NCI-H510A treated with DMSO at 0.1 percent for 48 hours (cell line): ENCODE data around the gene TMEM116.
"Not testable (repeated sequence)": the region's sequence is repeated elsewhere in the genome, so short reads cannot be mapped to it uniquely, and the experiment has no call there.

Experiments
- DNase-seq: peaks from one replicate; lab custom pipeline; 2025; lab: John Stamatoyannopoulos, UW

Gene TMEM116

GRCh38 chr12:112009596-112009995 is 3.4 kb downstream of the TMEM116 start:
- DNase-seq, result not testable (repeated sequence)

GRCh38 chr12:112008918-112009317 is 4.0 kb downstream of the TMEM116 start:
- DNase-seq, result no peak

DNA sequence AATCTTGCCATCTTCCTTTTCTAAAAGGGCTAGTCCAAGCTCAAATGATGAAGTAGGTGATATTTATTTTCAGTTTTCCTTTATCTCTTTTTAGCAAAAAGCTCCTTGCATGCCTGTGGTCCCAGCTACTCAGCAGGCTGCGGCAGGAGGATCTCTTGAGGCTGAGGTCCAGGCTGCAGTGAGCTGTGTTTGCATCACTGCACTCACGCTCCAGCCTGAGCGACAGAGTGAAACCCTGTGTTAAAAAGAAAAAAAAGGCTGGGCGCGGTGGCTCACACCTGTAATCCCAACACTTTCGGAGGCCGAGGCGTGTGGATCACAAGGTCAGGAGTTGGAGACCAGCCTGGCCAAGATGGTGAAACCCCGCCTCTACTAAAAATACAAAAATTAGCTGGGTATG is 5.0 kb downstream of the TMEM116 start:
- no peak for DNase-seq

- peak; percentile 36 for DNase-seq
Measured at GRCh38 chr12:112005419-112006395, 7.3 kb downstream of the TMEM116 start.

DNA sequence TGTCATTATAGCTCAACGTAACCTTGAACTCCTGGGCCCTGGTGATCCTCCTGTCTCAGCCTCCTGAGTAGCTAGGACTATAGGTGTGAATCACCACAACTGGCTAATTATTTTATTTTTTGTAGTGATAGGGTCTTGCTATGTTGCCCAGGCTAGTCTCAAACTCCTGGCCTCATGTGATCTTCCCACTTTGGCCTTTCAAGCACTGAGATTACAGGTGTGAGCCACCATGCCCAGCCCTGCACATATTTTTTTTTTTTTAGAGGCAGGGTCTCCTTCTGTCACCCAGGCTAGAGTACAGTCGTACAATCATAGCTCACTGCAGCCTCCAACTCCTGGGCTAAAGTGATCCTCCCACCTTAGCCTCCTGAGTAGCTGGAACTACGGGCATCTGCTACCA is 8.9 kb downstream of the TMEM116 start:
- no peak for DNase-seq

GRCh38 chr12:112001576-112001975 is 11.4 kb downstream of the TMEM116 start:
- no peak for DNase-seq

- DNase-seq, result no peak
Measured at GRCh38 chr12:112000820-112001219, 12.1 kb downstream of the TMEM116 start.

DNA sequence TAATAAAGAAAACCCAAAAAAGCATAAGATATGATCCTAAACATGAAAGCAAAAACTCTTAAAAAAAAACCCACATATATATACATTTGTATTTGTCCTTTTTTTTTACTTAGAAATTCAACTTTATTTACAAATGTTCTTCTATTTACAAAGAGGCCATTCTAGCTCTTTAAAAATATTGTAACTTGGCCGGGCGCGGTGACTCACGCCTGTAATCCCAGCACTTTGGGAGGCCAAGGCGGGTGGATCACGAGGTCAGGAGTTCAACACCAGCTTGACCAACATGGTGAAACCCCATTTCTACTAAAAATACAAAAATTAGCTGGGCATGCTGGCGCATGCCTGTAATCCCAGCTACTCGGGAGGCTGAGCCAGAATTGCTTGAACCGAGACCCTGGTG is 13.8 kb downstream of the TMEM116 start:
- DNase-seq, result not testable (repeated sequence)

DNA sequence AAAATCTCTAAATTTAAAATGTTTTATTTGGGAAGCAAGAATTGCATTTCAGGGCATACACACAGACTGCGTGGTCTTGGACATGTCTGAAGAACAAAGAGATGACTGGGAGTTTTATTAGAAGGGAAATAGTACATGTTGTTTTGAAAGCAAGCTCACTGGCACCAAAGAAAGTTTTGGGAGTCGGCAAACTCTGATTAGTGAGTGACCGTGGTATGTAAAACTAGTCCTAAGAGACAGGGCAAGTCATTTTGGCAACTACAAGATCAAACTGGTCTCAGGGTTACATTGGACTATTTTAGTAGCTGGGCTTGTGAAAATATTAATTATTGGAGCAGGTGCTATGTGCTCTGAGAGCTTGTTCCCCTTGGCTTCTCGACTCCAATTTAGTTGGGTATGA is 14.9 kb downstream of the TMEM116 start:
- DNase-seq, result no peak

DNA sequence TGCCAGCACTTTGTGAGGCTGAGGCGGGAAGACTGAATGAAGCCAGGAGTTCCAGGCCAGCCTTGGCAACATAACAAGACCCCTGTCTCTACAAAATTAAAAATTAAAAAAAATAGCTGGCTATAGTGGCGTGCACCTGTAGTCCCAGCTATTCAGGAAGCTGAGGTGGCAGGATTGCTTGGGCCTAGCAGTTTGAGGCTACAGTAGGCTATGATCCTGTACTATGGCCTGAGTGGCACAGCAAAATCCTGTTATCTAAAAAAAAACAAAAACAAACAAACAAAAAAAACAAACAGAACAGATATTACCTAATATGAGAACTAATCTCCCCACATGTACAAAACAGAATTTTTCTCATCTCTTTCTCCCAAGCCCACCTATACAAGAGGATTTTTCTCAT is 15.7 kb downstream of the TMEM116 start:
- DNase-seq, result no peak

- DNase-seq, result no peak
Measured at GRCh38 chr12:111995782-111996480, 17.0 kb downstream of the TMEM116 start.

DNA sequence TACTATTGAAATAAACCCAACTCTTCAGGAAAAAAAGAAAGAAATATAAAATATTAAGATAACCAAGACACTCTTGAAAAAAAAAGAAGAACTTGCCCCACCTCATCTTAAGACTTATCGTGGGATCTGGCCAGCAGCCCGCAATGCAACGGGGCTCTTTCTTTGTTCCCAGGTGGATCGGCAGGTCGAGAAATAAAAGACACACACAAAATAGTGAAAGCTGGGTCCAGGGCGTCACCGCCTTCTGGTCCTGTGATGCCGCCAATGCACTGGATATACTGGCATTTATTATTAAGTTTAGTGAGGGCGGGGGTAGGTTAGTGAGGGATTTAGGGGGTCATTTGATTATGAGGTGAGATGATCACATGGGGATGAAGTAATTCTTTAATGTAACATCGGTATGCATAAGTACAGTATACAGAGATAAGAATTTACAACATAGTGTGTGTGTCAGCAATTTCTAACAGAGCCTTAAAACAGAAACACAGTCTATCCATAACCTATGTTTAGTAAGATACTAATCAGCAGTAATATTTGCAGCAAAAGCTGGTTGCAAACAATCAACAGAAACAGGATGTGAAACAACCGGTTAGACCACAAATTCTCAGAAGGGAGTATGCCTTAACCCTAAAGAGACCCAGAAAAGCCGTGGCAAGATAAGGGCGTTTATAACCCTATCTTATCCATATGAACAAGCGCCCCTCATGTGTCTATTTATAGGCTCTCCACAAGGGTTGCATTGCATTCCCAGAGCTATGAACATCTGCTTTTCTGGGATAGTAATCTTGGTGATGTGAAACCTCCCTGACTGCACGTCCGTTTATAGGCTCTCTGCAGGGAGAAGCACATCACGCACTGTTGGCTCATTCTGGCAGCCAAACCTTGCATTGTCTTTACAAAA is 18.5 kb downstream of the TMEM116 start:
- DNase-seq, result not testable (repeated sequence)

GRCh38 chr12:111993292-111994150 is 19.4 kb downstream of the TMEM116 start:
- no peak for DNase-seq

DNA sequence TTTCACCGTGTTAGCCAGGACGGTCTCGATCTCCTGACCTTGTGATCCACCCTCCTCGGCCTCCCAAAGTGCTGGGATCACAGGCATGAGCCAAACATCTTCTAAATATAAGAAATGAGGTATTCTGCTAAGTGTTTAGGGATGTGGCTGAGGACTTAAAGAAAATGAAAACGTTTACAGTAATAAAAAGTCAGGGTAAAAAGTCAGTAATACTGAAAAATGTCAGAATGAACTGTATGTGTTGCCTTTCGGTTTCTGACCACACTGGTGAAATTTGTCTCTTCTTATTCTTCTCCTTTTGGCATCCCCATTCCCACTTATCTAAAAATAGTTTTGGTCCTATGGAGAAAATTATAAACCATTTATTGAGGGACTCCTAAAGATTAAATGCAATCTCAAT is 20.5 kb downstream of the TMEM116 start:
- DNase-seq, result no peak

GRCh38 chr12:111991946-111992345 is 21.0 kb downstream of the TMEM116 start:
- no peak for DNase-seq

GRCh38 chr12:111991535-111991934 is 21.4 kb downstream of the TMEM116 start:
- DNase-seq, result no peak

- no peak for DNase-seq
Measured at GRCh38 chr12:111984820-111985219, 28.1 kb downstream of the TMEM116 start.

DNA sequence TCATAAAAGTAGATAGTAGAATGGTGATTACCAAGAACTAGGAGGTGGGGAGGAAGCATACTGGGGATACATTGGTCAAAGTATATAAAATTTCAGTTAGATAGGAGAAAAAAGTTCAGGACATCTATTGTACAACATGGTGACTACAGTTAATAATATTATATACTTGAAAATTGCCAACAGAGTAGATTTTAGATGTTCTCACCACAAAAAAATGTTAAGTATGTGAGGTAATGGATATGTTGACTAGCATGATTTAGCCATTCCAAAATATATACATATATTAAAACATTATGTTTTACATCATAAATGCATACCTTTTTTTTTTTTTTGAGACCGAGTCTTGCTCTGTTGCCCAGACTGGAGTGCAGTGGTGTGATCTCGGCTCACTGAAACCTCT is 31.0 kb downstream of the TMEM116 start:
- DNase-seq, result no peak

DNA sequence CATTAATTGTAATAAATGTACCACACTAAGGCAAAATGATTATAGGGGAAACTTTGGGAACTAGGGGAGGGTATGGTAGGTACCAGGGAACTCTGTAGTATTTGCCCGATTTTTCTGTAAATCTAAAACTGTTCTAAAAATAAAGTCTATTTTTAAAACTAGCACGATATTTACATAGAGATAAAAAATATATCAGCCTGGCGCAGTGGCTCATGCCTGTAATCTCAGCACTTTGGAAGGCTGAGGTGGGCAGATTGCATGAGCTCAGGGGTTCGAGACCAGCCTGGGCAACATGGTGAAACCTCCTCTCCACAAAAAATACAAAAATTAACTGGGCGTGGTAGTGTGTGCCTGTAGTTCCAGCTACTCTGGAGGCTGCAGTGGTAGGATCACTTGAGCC is 32.4 kb downstream of the TMEM116 start:
- DNase-seq, result no peak

DNA sequence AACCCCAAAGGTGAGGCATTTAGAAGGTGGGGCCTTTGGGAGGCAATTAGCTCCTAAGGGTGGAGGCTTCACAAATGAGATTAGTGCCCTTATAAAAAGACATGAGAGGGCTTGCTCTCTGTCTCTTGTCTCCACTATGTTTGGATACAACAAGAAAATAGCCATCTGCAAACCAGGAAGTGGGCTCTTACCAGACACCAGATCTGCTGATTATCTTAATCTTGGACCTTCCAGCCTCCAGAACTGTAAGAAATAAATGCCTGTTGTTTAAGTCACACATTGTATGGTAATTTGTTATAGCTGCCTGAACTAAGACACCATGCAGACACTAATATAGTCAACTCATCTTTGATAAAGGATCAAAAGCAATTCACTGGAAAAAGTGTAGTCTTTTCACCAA is 34.4 kb downstream of the TMEM116 start:
- DNase-seq, result no peak

GRCh38 chr12:111976860-111977259 is 36.1 kb downstream of the TMEM116 start:
- no peak for DNase-seq
